Parathyroid adenoma (tissue), 2 donors: ENCODE data around the gene GOLGA6L7.
"Not testable (repeated sequence)": the region's sequence is repeated elsewhere in the genome, so short reads cannot be mapped to it uniquely, and the experiment has no call there.

ENCODE experiments used
- H2AFZ ChIP-seq: fragments of 300-600 bp; sonication (generic); one replicate; pipeline ENCODE4 v1.7.0; 2017; ENCODE audit warnings: antibody characterized with exemption, mild to moderate bottlenecking
- H3K27ac ChIP-seq: fragments of 300-600 bp; sonication (generic); one replicate; pipeline ENCODE4 v1.7.0; 2017
- H3K27me3 ChIP-seq: fragments of 300-600 bp; sonication (generic); one replicate; pipeline ENCODE4 v1.7.0; 2017; ENCODE audit warnings: low read length; ENCODE audit not compliant: control insufficient read depth, insufficient read depth
- H3K36me3 ChIP-seq: fragments of 300-600 bp; sonication (generic); one replicate; pipeline ENCODE4 v1.7.0; 2017; ENCODE audit warnings: low read length; ENCODE audit not compliant: control insufficient read depth, insufficient read depth
- H3K4me1 ChIP-seq: fragments of 300-600 bp; sonication (generic); one replicate; pipeline ENCODE4 v1.7.0; 2017; ENCODE audit warnings: control low read depth
- H3K4me2 ChIP-seq: fragments of 300-600 bp; sonication (generic); one replicate; pipeline ENCODE4 v1.7.0; 2017; ENCODE audit warnings: low read length
- H3K4me3 ChIP-seq: fragments of 300-600 bp; sonication (generic); one replicate; pipeline ENCODE4 v1.7.0; 2017; ENCODE audit warnings: low read depth, low read length
- H3K79me2 ChIP-seq: fragments of 300-600 bp; sonication (generic); one replicate; pipeline ENCODE4 v1.7.0; 2017; ENCODE audit warnings: control low read depth
- H3K9ac ChIP-seq: fragments of 300-600 bp; sonication (generic); one replicate; pipeline ENCODE4 v1.7.0; 2017; ENCODE audit warnings: mild to moderate bottlenecking
- H3K9me3 ChIP-seq: fragments of 300-600 bp; sonication (generic); one replicate; pipeline ENCODE4 v1.7.0; 2017; ENCODE audit warnings: low read length; ENCODE audit not compliant: control insufficient read depth
- donor health status: primary hyperparathyroidism.

Gene GOLGA6L7

DNA sequence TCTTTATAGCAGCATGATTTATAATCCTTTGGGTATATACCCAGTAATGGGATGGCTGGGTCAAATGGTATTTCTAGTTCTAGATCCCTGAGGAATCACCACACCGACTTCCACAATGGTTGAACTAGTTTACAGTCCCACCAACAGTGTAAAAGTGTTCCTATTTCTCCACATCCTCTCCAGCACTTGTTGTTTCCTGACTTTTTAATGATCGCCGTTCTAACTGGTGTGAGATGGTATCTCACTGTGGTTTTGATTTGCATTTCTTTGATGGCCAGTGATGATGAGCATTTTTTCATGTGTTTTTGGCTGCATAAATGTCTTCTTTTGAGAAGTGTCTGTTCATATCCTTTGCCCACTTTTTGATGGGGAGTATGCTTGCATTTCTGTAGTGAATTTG is 30.3 kb downstream of the GOLGA6L7 start:
- H3K9ac ChIP-seq, H3K79me2 ChIP-seq, H3K4me2 ChIP-seq, H3K4me1 ChIP-seq, H3K36me3 ChIP-seq, H3K9me3 ChIP-seq, H2AFZ ChIP-seq, H3K27ac ChIP-seq, H3K27me3 ChIP-seq, H3K4me3 ChIP-seq: not testable (repeated sequence)

GRCh38 chr15:28814059-28814458 is 34.4 kb downstream of the GOLGA6L7 start:
- H2AFZ ChIP-seq, H3K27ac ChIP-seq, H3K79me2 ChIP-seq, H3K4me3 ChIP-seq, H3K4me1 ChIP-seq, H3K9me3 ChIP-seq, H3K27me3 ChIP-seq, H3K9ac ChIP-seq, H3K36me3 ChIP-seq, H3K4me2 ChIP-seq: not testable (repeated sequence)

DNA sequence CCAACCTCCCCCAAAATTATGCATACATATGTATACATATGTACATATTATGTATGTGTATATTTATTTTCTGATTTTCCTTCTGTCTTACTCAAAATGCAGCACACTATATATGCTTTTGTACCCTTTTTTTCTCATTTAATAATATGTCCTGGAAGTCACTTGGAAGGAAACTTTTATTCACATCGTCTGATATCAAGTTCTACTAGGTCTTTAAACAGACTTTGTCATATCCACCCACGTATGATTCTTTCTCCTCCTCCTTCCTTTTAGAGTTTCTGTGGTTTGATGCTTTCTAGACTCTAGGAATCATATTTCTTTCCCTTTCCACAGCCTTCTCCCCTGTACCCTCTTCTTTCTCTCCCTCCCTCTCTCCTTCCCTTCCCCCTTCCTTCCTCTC is 35.1 kb downstream of the GOLGA6L7 start:
- H3K27ac ChIP-seq, H3K9me3 ChIP-seq, H3K4me2 ChIP-seq, H3K9ac ChIP-seq, H3K27me3 ChIP-seq, H3K4me1 ChIP-seq, H2AFZ ChIP-seq, H3K79me2 ChIP-seq, H3K4me3 ChIP-seq, H3K36me3 ChIP-seq: not testable (repeated sequence)

GRCh38 chr15:28811852-28812550 is 36.4 kb downstream of the GOLGA6L7 start:
- H3K27ac ChIP-seq, H3K4me2 ChIP-seq, H3K4me1 ChIP-seq, H3K4me3 ChIP-seq, H2AFZ ChIP-seq, H3K27me3 ChIP-seq, H3K9me3 ChIP-seq, H3K79me2 ChIP-seq, H3K9ac ChIP-seq, H3K36me3 ChIP-seq: not testable (repeated sequence)

DNA sequence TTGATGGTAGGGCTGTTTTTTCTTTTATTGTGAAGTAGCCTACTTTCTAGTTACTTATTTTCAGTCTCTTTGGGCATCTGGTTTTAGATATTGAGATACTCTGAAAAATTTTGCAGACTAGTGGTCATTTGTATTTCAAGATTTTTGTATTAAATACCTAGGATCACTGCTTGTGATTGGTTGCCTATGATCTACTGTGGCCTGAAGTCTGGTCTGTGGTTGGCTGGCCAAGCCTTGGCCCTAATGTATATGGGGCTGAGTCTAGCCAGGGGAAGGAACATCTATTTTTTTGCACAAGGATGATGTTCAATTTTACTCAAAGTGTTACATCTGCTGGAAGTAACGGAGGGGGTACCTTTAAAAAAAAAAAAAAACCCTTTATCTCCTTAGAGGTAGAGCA is 38.0 kb downstream of the GOLGA6L7 start:
- H3K4me2 ChIP-seq, result not testable (repeated sequence)

GRCh38 chr15:28808136-28808535 is 40.3 kb downstream of the GOLGA6L7 start:
- H3K4me2 ChIP-seq, H3K9me3 ChIP-seq, H3K9ac ChIP-seq, H3K4me3 ChIP-seq, H3K36me3 ChIP-seq, H3K27me3 ChIP-seq, H3K4me1 ChIP-seq, H3K79me2 ChIP-seq, H3K27ac ChIP-seq, H2AFZ ChIP-seq: not testable (repeated sequence)

More for the DNA sequence above, 38.0 kb downstream of the GOLGA6L7 start:
- H3K27me3 ChIP-seq, H3K27ac ChIP-seq, H3K36me3 ChIP-seq, H3K4me1 ChIP-seq, H3K9me3 ChIP-seq, H3K79me2 ChIP-seq, H3K9ac ChIP-seq, H3K4me3 ChIP-seq, H2AFZ ChIP-seq: not testable (repeated sequence)

DNA sequence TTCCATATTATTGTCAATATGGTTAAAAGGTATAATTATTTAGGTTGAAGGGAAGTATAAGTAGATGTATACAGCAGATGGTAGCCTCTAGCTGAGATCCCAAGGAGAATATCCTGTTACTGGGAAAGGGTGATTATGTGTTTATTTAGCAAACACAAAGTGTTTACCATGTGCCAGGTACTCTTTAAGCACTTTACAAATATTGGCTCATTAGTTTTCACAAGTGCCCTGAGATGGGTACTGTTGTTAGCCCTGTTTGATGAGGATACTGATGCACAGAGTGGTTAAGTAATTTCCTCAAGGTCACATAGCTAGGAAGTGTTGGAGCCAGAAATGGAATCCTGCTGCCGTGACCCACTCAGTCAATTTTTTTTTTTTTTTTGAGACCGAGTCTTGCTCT is 48.1 kb downstream of the GOLGA6L7 start:
- not testable (repeated sequence) for H2AFZ ChIP-seq, H3K4me1 ChIP-seq, H3K9ac ChIP-seq, H3K36me3 ChIP-seq, H3K27ac ChIP-seq, H3K4me3 ChIP-seq, H3K79me2 ChIP-seq, H3K27me3 ChIP-seq, H3K9me3 ChIP-seq, H3K4me2 ChIP-seq

DNA sequence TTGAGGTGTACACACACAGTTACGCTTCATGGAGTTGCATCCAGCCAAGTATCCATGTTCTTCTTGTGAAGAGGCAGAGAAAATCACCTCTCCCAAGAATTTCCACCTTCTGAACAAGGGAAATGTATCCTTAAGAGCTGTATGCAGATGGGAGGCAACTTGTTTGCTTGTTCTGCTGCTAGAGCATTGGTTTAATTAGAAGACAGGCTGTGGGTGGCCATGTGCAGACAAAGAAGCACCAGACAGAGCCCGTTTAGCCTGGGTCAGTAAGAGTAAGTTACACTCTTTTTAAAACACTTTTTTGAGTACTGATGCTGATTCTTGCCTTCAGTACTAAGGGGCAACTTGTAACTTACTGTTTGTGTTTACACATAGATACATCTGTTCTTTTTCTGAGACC is 50.2 kb downstream of the GOLGA6L7 start:
- not testable (repeated sequence) for H3K36me3 ChIP-seq, H2AFZ ChIP-seq, H3K27me3 ChIP-seq, H3K79me2 ChIP-seq, H3K4me2 ChIP-seq, H3K4me3 ChIP-seq, H3K9me3 ChIP-seq, H3K4me1 ChIP-seq, H3K9ac ChIP-seq, H3K27ac ChIP-seq

DNA sequence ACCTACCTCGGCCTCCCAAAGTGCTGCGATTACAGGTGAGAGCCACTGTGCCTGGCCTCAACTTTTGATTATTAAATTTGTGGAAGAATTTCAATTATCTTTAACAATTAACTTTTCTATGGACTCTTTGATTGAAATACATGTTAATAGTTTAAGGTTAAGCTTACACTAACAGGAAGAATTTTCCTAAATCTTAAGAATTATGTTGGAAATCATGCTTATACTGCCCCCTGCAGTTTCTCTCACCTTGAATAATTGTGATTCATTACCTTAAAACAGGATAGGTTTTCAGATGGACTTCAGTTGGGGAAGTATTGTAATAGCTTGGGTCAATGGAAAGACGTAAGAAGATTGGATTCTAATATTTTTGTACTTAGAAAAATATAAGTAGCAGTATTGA is 54.2 kb downstream of the GOLGA6L7 start:
- not testable (repeated sequence) for H3K27ac ChIP-seq, H2AFZ ChIP-seq, H3K9me3 ChIP-seq, H3K27me3 ChIP-seq, H3K4me3 ChIP-seq, H3K4me2 ChIP-seq, H3K36me3 ChIP-seq, H3K9ac ChIP-seq, H3K4me1 ChIP-seq, H3K79me2 ChIP-seq
